Measurements from ENCODE around the gene C19orf85.

DNA sequence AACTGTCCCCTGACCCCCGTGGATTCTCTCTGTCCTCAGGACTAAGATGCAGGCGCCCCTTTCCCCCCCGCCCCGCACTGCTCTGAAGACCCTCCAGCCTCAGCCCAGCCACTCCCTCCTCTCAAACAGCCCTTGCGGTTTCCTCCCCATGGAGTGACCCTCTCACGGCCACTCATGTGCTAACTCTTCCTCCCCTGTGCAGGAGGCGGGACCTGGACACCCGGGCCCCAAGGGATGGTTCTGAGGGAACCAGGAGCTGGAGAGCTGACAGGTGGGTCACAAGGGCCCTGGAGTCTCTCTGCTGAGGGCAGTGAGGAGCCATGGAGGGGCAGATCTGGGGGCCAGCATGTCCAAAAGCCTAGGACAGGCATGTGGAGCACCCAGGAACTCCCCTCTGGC is 5.0 kb downstream of the C19orf85 start:
- TF ChIP-seq, protein P1, sequence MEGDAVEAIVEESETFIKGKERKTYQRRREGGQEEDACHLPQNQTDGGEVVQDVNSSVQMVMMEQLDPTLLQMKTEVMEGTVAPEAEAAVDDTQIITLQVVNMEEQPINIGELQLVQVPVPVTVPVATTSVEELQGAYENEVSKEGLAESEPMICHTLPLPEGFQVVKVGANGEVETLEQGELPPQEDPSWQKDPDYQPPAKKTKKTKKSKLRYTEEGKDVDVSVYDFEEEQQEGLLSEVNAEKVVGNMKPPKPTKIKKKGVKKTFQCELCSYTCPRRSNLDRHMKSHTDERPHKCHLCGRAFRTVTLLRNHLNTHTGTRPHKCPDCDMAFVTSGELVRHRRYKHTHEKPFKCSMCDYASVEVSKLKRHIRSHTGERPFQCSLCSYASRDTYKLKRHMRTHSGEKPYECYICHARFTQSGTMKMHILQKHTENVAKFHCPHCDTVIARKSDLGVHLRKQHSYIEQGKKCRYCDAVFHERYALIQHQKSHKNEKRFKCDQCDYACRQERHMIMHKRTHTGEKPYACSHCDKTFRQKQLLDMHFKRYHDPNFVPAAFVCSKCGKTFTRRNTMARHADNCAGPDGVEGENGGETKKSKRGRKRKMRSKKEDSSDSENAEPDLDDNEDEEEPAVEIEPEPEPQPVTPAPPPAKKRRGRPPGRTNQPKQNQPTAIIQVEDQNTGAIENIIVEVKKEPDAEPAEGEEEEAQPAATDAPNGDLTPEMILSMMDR (IDR thresholded peaks at IDR 0.05), result no peak
- TF ChIP-seq POLR2A (IDR thresholded peaks at IDR 0.05), result no peak
